A549 (cell line): ENCODE measurements around the gene ZNF627. TPM values are rescaled to one million over a fixed set of nuclear protein-coding genes. Genes with fewer than 3 reads are reported as not detected.
A peak's percentile ranks its signal among the peaks of the same experiment; 100 is the strongest.

Source experiments
- ATAC-seq, 2 experiments: fragments of 200-7000 bp in 1 of 2; fragments of >200 bp in 1 of 2; cut with Nextera tagmentation in 1 of 2; cut with Tn5 transposase in 1 of 2; 3 replicates each; pipeline versions ENCODE4 v1.8.0 to v1.9.1; 2018 to 2020; ENCODE audit warnings: mild to moderate bottlenecking in 1 of 2, moderate library complexity in 1 of 2
- CTCF ChIA-PET: fragments of 300-600 bp; sonication (Branson Sonifier 250); formaldehyde crosslinking; extraction: SDS; loops from one replicate; lab custom pipeline; 2021; ENCODE audit warnings: antibody characterized with exemption, inconsistent platforms; lab: Yijun Ruan, JAX
- POLR2A ChIA-PET: fragments of 350-600 bp; formaldehyde crosslinking; extraction: SDS; loops from one replicate; lab custom pipeline; 2021; ENCODE audit warnings: antibody characterized with exemption, inconsistent platforms; lab: Yijun Ruan, JAX
- DNase-seq, 2 experiments: peaks; one replicate each; pipeline versions ENCODE4 v3.0.0 to v3.0.0-alpha.2; 2011 to 2016; ENCODE audit warnings: low read depth in 1 of 2, low spot score in 1 of 2
- FAIRE-seq: peaks from 2 replicates; lab custom pipeline; 2011; peaks lifted over from hg19 to GRCh38; lab: Jason Lieb, UNC
- H3K27ac ChIP-seq, 2 experiments: fragments of >200 bp; sonication (Bioruptor Twin); formaldehyde crosslinking; 3 replicates each; pipeline ENCODE4 v1.5.1; 2016 to 2017
- H3K4me1 ChIP-seq: fragments of >200 bp; sonication (Bioruptor Twin); formaldehyde crosslinking; 3 replicates; pipeline ENCODE4 v1.6.1; 2016
- H3K4me2 ChIP-seq: fragments of >200 bp; sonication (Bioruptor Twin); formaldehyde crosslinking; 3 replicates; pipeline ENCODE4 v1.6.1; 2016
- H3K4me3 ChIP-seq: fragments of >200 bp; sonication (Bioruptor Twin); formaldehyde crosslinking; 3 replicates; pipeline ENCODE4 v1.5.1; 2016
- H3K9me3 ChIP-seq: fragments of >200 bp; sonication (Bioruptor Twin); formaldehyde crosslinking; 3 replicates; pipeline ENCODE4 v1.6.1; 2016
- BHLHE40 ChIP-seq: IDR thresholded peaks from 2 replicates; pipeline ENCODE4 v1.6.1; 2012; ENCODE audit warnings: low read depth, low read length, inconsistent platforms
- CHD4 ChIP-seq: fragments of 200-600 bp; sonication (generic); IDR thresholded peaks from 2 replicates; pipeline ENCODE4 v1.6.1; 2016; ENCODE audit warnings: antibody characterized with exemption, mild to moderate bottlenecking, borderline replicate concordance
- CTCF ChIP-seq: fragments of >200 bp; sonication (Bioruptor Twin); formaldehyde crosslinking; IDR thresholded peaks from 3 replicates; pipeline ENCODE4 v1.5.1; 2016
- E2F6 ChIP-seq: IDR thresholded peaks from 2 replicates; pipeline ENCODE4 v1.6.1; 2012; ENCODE audit warnings: low read depth, borderline replicate concordance
- EHF ChIP-seq: fragments of 250-450 bp; sonication (Bioruptor Pico); IDR thresholded peaks from 2 replicates; pipeline ENCODE4 v1.5.0; 2020; ENCODE audit warnings: mild to moderate bottlenecking
- EHMT2 ChIP-seq: fragments of 200-600 bp; sonication (generic); IDR thresholded peaks from 2 replicates; pipeline ENCODE4 v1.6.1; 2016; ENCODE audit warnings: antibody characterized with exemption, low read depth, mild to moderate bottlenecking, moderate library complexity
- ELK1 ChIP-seq: fragments of 150-350 bp; IDR thresholded peaks from 2 replicates; pipeline ENCODE4 v1.6.1; 2014; ENCODE audit warnings: low read depth, mild to moderate bottlenecking, low read length
- GATA3 ChIP-seq: IDR thresholded peaks from 2 replicates; pipeline ENCODE4 v1.6.1; 2012; ENCODE audit warnings: borderline replicate concordance
- KDM5A ChIP-seq: fragments of 200-600 bp; sonication (generic); IDR thresholded peaks from 2 replicates; pipeline ENCODE4 v1.6.1; 2016; ENCODE audit warnings: antibody characterized with exemption, mild to moderate bottlenecking
- MAZ ChIP-seq: fragments of 150-350 bp; IDR thresholded peaks from 2 replicates; pipeline ENCODE4 v1.6.1; 2014; ENCODE audit warnings: antibody characterized with exemption, low read depth, low read length, borderline replicate concordance
- MYC ChIP-seq: IDR thresholded peaks from 2 replicates; pipeline ENCODE4 v1.6.1; 2012; ENCODE audit warnings: mild to moderate bottlenecking, inconsistent platforms, low read length, improper control_type of control experiment, borderline replicate concordance
- NR3C1 ChIP-seq: fragments of >200 bp; sonication (Bioruptor Twin); formaldehyde crosslinking; IDR thresholded peaks from 3 replicates; pipeline ENCODE4 v1.6.1; 2017
- RAD21 ChIP-seq, 2 experiments: fragments of >200 bp in 1 of 2; sonication (Bioruptor Twin) in 1 of 2; formaldehyde crosslinking in 1 of 2; IDR thresholded peaks in 1 of 2; conservative IDR thresholded peaks in 1 of 2; 2 replicates in 1 of 2; 3 replicates in 1 of 2; pipeline ENCODE4 v1.6.1; 2012 to 2018; ENCODE audit warnings: inconsistent platforms in 1 of 2
- RNF2 ChIP-seq: fragments of 200-600 bp; sonication (generic); IDR thresholded peaks from 2 replicates; pipeline ENCODE4 v1.6.1; 2016; ENCODE audit warnings: low read depth, mild to moderate bottlenecking, antibody characterized with exemption, moderate library complexity, borderline replicate concordance
- SMC3 ChIP-seq: fragments of >200 bp; sonication (Bioruptor Twin); formaldehyde crosslinking; IDR thresholded peaks from 3 replicates; pipeline ENCODE4 v1.6.1; 2018; ENCODE audit warnings: inconsistent platforms
- TFCP2L1 ChIP-seq: fragments of 250-450 bp; sonication (Bioruptor Pico); IDR thresholded peaks from 2 replicates; pipeline ENCODE4 v1.5.0; 2021; ENCODE audit warnings: mild to moderate bottlenecking
- TP53 ChIP-seq: fragments of 250-450 bp; sonication (Bioruptor Pico); IDR thresholded peaks from 2 replicates; pipeline ENCODE4 v1.5.0; 2021; ENCODE audit warnings: mild to moderate bottlenecking, moderate library complexity
- USF2 ChIP-seq: fragments of 450-650 bp; IDR thresholded peaks from 2 replicates; pipeline ENCODE4 v1.6.1; 2014; ENCODE audit warnings: antibody characterized with exemption
- ZC3H11A ChIP-seq: fragments of 450-650 bp; IDR thresholded peaks from 2 replicates; pipeline ENCODE4 v1.6.1; 2014; ENCODE audit warnings: antibody characterized with exemption, mild to moderate bottlenecking
- ZFP36 ChIP-seq: fragments of 450-650 bp; IDR thresholded peaks from 2 replicates; pipeline ENCODE4 v1.6.1; 2014; ENCODE audit warnings: borderline replicate concordance; ENCODE audit not compliant: partially characterized antibody
- ZNF302 ChIP-seq: fragments of 250-450 bp; sonication (Bioruptor Pico); IDR thresholded peaks from 2 replicates; pipeline ENCODE4 v1.9.0; 2021; ENCODE audit warnings: inconsistent platforms, mild to moderate bottlenecking, moderate library complexity
- WGBS: methylation state at CpG from one replicate; pipeline ENCODE4 v1.1.6; 2017; ENCODE audit errors: missing lambda C conversion rate; 5-methylcytosine and 5-hydroxymethylcytosine counted together
- polyA plus RNA-seq, 4 experiments: library from polyadenylated mRNA; depleted of rRNA in 3 of 4; stranded (reverse); fragments of >200 nt; fragmentation: RNase III in 1 of 4; extraction: RNeasy Plus Mini Kit Qiagen cat#74134 plus additional on column Dnase treatment in 1 of 4; gene quantifications; 2 replicates in 3 of 4; 3 replicates in 1 of 4; pipeline ENCODE4 v1.2.3, GENCODE V29; 2011 to 2017

Gene ZNF627
- polyA plus RNA-seq, 2 of the 4 experiments (the other 2 are of a cell fraction): 4.5 to 7.5 TPM

- no peak for TF ChIP-seq CHD4
- no peak for TF ChIP-seq ZNF302 (CRISPR knock-in tag)
These were observed 17.2 kb upstream of the ZNF627 start (continued) for GRCh38 chr19:11580116-11580515.

- no peak for TF ChIP-seq MYC
- FAIRE-seq (no peak), DNase-seq (no peak), ATAC-seq (no peak)
- Histone ChIP-seq H3K4me2 (no peak overlapping the region), H3K4me1 (no peaks in the 10 kb centered on the region), H3K4me3 (no peak overlapping the region), H3K9me3 (no peaks in the 10 kb centered on the region), H3K27ac (no peak overlapping the region)
- ChIA-PET CTCF (interaction anchor here (1.7 kb wide), 1 partner anchor 99 kb away, joined by 6 read pairs; no protein-coding TSS in a partner anchor), POLR2A (no interaction called here)
- 48% methylated on average over 3 of the region's 3 CpGs for WGBS
These were observed 15.5 kb upstream of the ZNF627 start for GRCh38 chr19:11581740-11582139.

- ChIA-PET POLR2A (no interaction called here), CTCF (interaction anchor here (0.5 to 1.5 kb wide), 5 partner anchors 11 to 367 kb away, joined by 3 to 5 read pairs (median 4); no protein-coding TSS in a partner anchor)
- DNase-seq (no peak), FAIRE-seq (no peak), ATAC-seq (no peak)
- H3K4me2 ChIP-seq: no peak overlapping the region
- 0 out of 3 replicates have a peak, but pooled peaks cover 4% of the 10 kb centered on the region for H3K4me1 ChIP-seq
- TF ChIP-seq MAZ: no peak
- TF ChIP-seq KDM5A: no peak
- no peak for TF ChIP-seq ZC3H11A
- TF ChIP-seq EHMT2: no peak
- no peak for TF ChIP-seq BHLHE40
- WGBS: 51% methylated on average over 6 of the region's 6 CpGs
- H3K9me3 ChIP-seq: no peaks in the 10 kb centered on the region
- H3K27ac ChIP-seq: no peak overlapping the region
- no peak overlapping the region for H3K4me3 ChIP-seq
These were observed 11.0 kb upstream of the ZNF627 start for GRCh38 chr19:11586331-11586730.

GRCh38 chr19:11587302-11587974 lies 9.8 kb upstream of the ZNF627 start:
- Histone ChIP-seq H3K4me3 (no peak overlapping the region), H3K4me2 (peak overlapping the region; percentile 69), H3K27ac (no peak overlapping the region), H3K4me1 (0 out of 3 replicates have a peak, but pooled peaks cover 4% of the 10 kb centered on the region), H3K9me3 (no peaks in the 10 kb centered on the region)
- CTCF ChIA-PET: interaction anchor here (0.7 to 1.9 kb wide), 8 partner anchors 9 to 105 kb away, joined by 3 to 13 read pairs (median 5); partner anchors contain the start of gene ELOF1
- POLR2A ChIA-PET: no interaction called here
- FAIRE-seq (no peak), DNase-seq (peak; percentile 48 to 58), ATAC-seq (peak; percentile 92 to 94)
- TF ChIP-seq RAD21 (conservative IDR thresholded peaks at IDR 0.05 in 1 of 2, IDR thresholded peaks at IDR 0.05 in 1 of 2) (peak; percentile 72 to 79), GATA3 (no peak), CTCF (peak; percentile 59), NR3C1 (no peak), SMC3 (peak; percentile 54)
- WGBS: 10% methylated on average over 5 of the region's 7 CpGs

GRCh38 chr19:11587975-11588631 lies 9.2 kb upstream of the ZNF627 start:
- ChIA-PET CTCF (interaction anchor here (0.6 to 1.9 kb wide), 11 partner anchors 8 to 207 kb away, joined by 3 to 13 read pairs (median 4); partner anchors contain the start of gene ELOF1), POLR2A (no interaction called here)
- DNase-seq (no peak), FAIRE-seq (no peak), ATAC-seq (peak; percentile 71 to 73; a peak in 5 of 6 replicates)
- Histone ChIP-seq H3K4me1 (0 out of 3 replicates have a peak, but pooled peaks cover 4% of the 10 kb centered on the region), H3K9me3 (no peaks in the 10 kb centered on the region), H3K4me3 (no peak overlapping the region), H3K27ac (0 out of 6 replicates have a peak overlapping the region, but pooled peaks of 1 of the 2 experiments have one; percentile 35), H3K4me2 (peak overlapping the region; percentile 69)
- WGBS: 34% methylated on average over 12 of the region's 13 CpGs
- no peak for TF ChIP-seq SMC3
- no peak for TF ChIP-seq ELK1
- TF ChIP-seq E2F6: no peak
- TF ChIP-seq TFCP2L1 (CRISPR knock-in tag): no peak
- TF ChIP-seq TP53 (CRISPR knock-in tag): no peak
- TF ChIP-seq RNF2: no peak
- no peak for TF ChIP-seq MYC
- no peak for TF ChIP-seq KDM5A
- no peak for TF ChIP-seq ZFP36
- TF ChIP-seq CHD4: no peak
- TF ChIP-seq EHF (CRISPR knock-in tag): no peak
- TF ChIP-seq ZC3H11A: no peak
- TF ChIP-seq USF2: no peak
